ENCODE measurements around the gene MYO1H. TPM values are rescaled to one million over a fixed set of nuclear protein-coding genes. Genes with fewer than 3 reads are reported as not detected.

MYO1H gene
- total RNA-seq, 1 donor: not detected

- Histone ChIP-seq H3K36me3 (ENCODE audit: insufficient read depth, low read length) (peaks cover 59% of the 10 kb centered on the region), H3K27me3 (ENCODE audit: insufficient read depth, low read length) (no peaks in the 10 kb centered on the region)
Observed at GRCh38 chr12:109458086-109458485, 110.4 kb downstream of the MYO1H start.

GRCh38 chr12:109458771-109459208, 111.1 kb downstream of the MYO1H start:
- Histone ChIP-seq H3K79me2 (ENCODE audit: insufficient read depth, low read length) (peaks cover 84% of the 10 kb centered on the region), H3K27ac (ENCODE audit: low read depth, low read length) (peak overlapping the region; percentile 100), H3K27me3 (ENCODE audit: insufficient read depth, low read length) (no peaks in the 10 kb centered on the region), H3K36me3 (ENCODE audit: insufficient read depth, low read length) (peaks cover 52% of the 10 kb centered on the region), H3K4me1 (ENCODE audit: insufficient read depth, low read length) (peaks cover 63% of the 10 kb centered on the region), H2AFZ (ENCODE audit: low read length) (no peak overlapping the region), H3K4me2 (ENCODE audit: insufficient read depth, low read length) (peak overlapping the region; percentile 34), H3K9me3 (ENCODE audit: low read depth, low read length) (no peaks in the 10 kb centered on the region), H3K4me3 (ENCODE audit: insufficient read depth, low read length) (no peak overlapping the region), H4K20me1 (ENCODE audit: insufficient read depth, low read length) (no peaks in the 10 kb centered on the region)
- DNase-seq (ENCODE audit: insufficient read length, low spot score, missing footprints): no peak
- TF ChIP-seq CTCF (IDR thresholded peaks at IDR 0.05; ENCODE audit: extremely low read depth, low read depth, low read length): no peak

More at GRCh38 chr12:109458086-109458485, 110.4 kb downstream of the MYO1H start:
- Histone ChIP-seq H3K4me2 (ENCODE audit: insufficient read depth, low read length) (peak overlapping the region; percentile 34), H4K20me1 (ENCODE audit: insufficient read depth, low read length) (no peaks in the 10 kb centered on the region), H2AFZ (ENCODE audit: low read length) (no peak overlapping the region), H3K9me3 (ENCODE audit: low read depth, low read length) (no peaks in the 10 kb centered on the region), H3K27ac (ENCODE audit: low read depth, low read length) (peak overlapping the region; percentile 100), H3K4me3 (ENCODE audit: insufficient read depth, low read length) (no peak overlapping the region), H3K79me2 (ENCODE audit: insufficient read depth, low read length) (peaks cover 87% of the 10 kb centered on the region), H3K4me1 (ENCODE audit: insufficient read depth, low read length) (peaks cover 56% of the 10 kb centered on the region)
- no peak for TF ChIP-seq CTCF (IDR thresholded peaks at IDR 0.05; ENCODE audit: extremely low read depth, low read depth, low read length)
- peak; percentile 83 for DNase-seq (ENCODE audit: insufficient read length, low spot score, missing footprints)

- Histone ChIP-seq H3K36me3 (ENCODE audit: insufficient read depth, low read length) (peaks cover 49% of the 10 kb centered on the region), H3K27ac (ENCODE audit: low read depth, low read length) (peak overlapping the region; percentile 100), H2AFZ (ENCODE audit: low read length) (no peak overlapping the region), H3K9me3 (ENCODE audit: low read depth, low read length) (no peaks in the 10 kb centered on the region), H4K20me1 (ENCODE audit: insufficient read depth, low read length) (no peaks in the 10 kb centered on the region), H3K79me2 (ENCODE audit: insufficient read depth, low read length) (peaks cover 84% of the 10 kb centered on the region), H3K4me3 (ENCODE audit: insufficient read depth, low read length) (no peak overlapping the region), H3K4me1 (ENCODE audit: insufficient read depth, low read length) (peaks cover 68% of the 10 kb centered on the region), H3K27me3 (ENCODE audit: insufficient read depth, low read length) (no peaks in the 10 kb centered on the region), H3K4me2 (ENCODE audit: insufficient read depth, low read length) (peak overlapping the region; percentile 34)
- no peak for DNase-seq (ENCODE audit: insufficient read length, low spot score, missing footprints)
- no peak for TF ChIP-seq CTCF (IDR thresholded peaks at IDR 0.05; ENCODE audit: extremely low read depth, low read depth, low read length)
Observed at GRCh38 chr12:109459247-109459646, 111.5 kb downstream of the MYO1H start.

- Histone ChIP-seq H3K4me1 (ENCODE audit: insufficient read depth, low read length) (peaks cover 78% of the 10 kb centered on the region), H4K20me1 (ENCODE audit: insufficient read depth, low read length) (no peaks in the 10 kb centered on the region), H3K9me3 (ENCODE audit: low read depth, low read length) (no peaks in the 10 kb centered on the region), H2AFZ (ENCODE audit: low read length) (no peak overlapping the region), H3K4me2 (ENCODE audit: insufficient read depth, low read length) (no peak overlapping the region), H3K27me3 (ENCODE audit: insufficient read depth, low read length) (no peaks in the 10 kb centered on the region), H3K36me3 (ENCODE audit: insufficient read depth, low read length) (peaks cover 47% of the 10 kb centered on the region), H3K4me3 (ENCODE audit: insufficient read depth, low read length) (no peak overlapping the region), H3K79me2 (ENCODE audit: insufficient read depth, low read length) (peaks cover 85% of the 10 kb centered on the region), H3K27ac (ENCODE audit: low read depth, low read length) (peak overlapping the region; percentile 100)
- no peak for DNase-seq (ENCODE audit: insufficient read length, low spot score, missing footprints)
- no peak for TF ChIP-seq CTCF (IDR thresholded peaks at IDR 0.05; ENCODE audit: extremely low read depth, low read depth, low read length)
Observed at GRCh38 chr12:109460538-109460937, 112.8 kb downstream of the MYO1H start.
